ENCODE results near the gene ARL3. TPM values are rescaled to one million over a fixed set of nuclear protein-coding genes. Genes with fewer than 3 reads are reported as not detected.

Gene ARL3
- total and polyA plus RNA-seq, 10 donors: 2.2 to 5.1 (median 4.0) TPM

- H3K4me3 ChIP-seq: no peak overlapping the region
Observed at GRCh38 chr10:102627736-102628293, 86.4 kb downstream of the ARL3 start.

GRCh38 chr10:102627291-102627735 is 86.9 kb downstream of the ARL3 start:
- peak; percentile 35 for DNase-seq
- WGBS, 5 donors: 75 to 82% (median 81%) methylated on average over 11 to 12 of the region's 12 CpGs
- H3K4me1 ChIP-seq: peaks cover 16 to 79% (median 46%) of the 10 kb centered on the region in 6 donors
- no peak for TF ChIP-seq POLR2AphosphoS5 (IDR thresholded peaks at IDR 0.05)
- no peak for TF ChIP-seq POLR2A (IDR thresholded peaks at IDR 0.05)
- no peak for TF ChIP-seq CTCF (IDR thresholded peaks at IDR 0.05 in 8 of 11, conservative IDR thresholded peaks at IDR 0.05 in 3 of 11)
- H3K27ac ChIP-seq: peak overlapping the region; percentile 27 to 86 (median 77)
- H3K36me3 ChIP-seq: peaks cover 0 to 53% (median 8%) of the 10 kb centered on the region in 6 donors
- intact Hi-C loops (cut with DNase I; ENCODE audit: low total_unique reads): no loop called here
- no peaks in the 10 kb centered on the region for H3K9me3 ChIP-seq
- no peak overlapping the region for H3K4me3 ChIP-seq
- no peaks in the 10 kb centered on the region for H3K27me3 ChIP-seq (replicated peaks in 1 of 7)

More at GRCh38 chr10:102627736-102628293, 86.4 kb downstream of the ARL3 start:
- DNase-seq: peak; percentile 69
- intact Hi-C loops (cut with DNase I; ENCODE audit: low total_unique reads): no loop called here
- no peak for TF ChIP-seq POLR2AphosphoS5 (IDR thresholded peaks at IDR 0.05)
- TF ChIP-seq POLR2A (IDR thresholded peaks at IDR 0.05): no peak
- TF ChIP-seq CTCF (IDR thresholded peaks at IDR 0.05 in 8 of 11, conservative IDR thresholded peaks at IDR 0.05 in 3 of 11): no peak
- Histone ChIP-seq H3K27me3 (replicated peaks in 1 of 7) (no peaks in the 10 kb centered on the region), H3K4me1 (peaks cover 21 to 82% (median 49%) of the 10 kb centered on the region in 6 donors), H3K9me3 (no peaks in the 10 kb centered on the region), H3K36me3 (peaks cover 0 to 53% (median 8%) of the 10 kb centered on the region in 6 donors), H3K27ac (peak overlapping the region; percentile 48 to 86 (median 77))
- WGBS, 5 donors: 53 to 76% (median 70%) methylated on average over 7 to 9 of the region's 9 CpGs

- WGBS, 5 donors: 62 to 73% (median 72%) methylated on average over 10 of the region's 10 CpGs
- peak; percentile 65 for DNase-seq
- H3K9me3 ChIP-seq: no peaks in the 10 kb centered on the region
- peaks cover 13 to 79% (median 49%) of the 10 kb centered on the region in 6 donors for H3K4me1 ChIP-seq
- H3K4me3 ChIP-seq: no peak overlapping the region
- TF ChIP-seq POLR2AphosphoS5 (IDR thresholded peaks at IDR 0.05): no peak
- no peak for TF ChIP-seq CTCF (IDR thresholded peaks at IDR 0.05 in 8 of 11, conservative IDR thresholded peaks at IDR 0.05 in 3 of 11)
- TF ChIP-seq POLR2A (IDR thresholded peaks at IDR 0.05): no peak
- peak overlapping the region in 7 of 8 donors; percentile 54 to 86 (median 75) for H3K27ac ChIP-seq
- peaks cover 0 to 55% (median 8%) of the 10 kb centered on the region in 6 donors for H3K36me3 ChIP-seq
- H3K27me3 ChIP-seq (replicated peaks in 1 of 7): no peaks in the 10 kb centered on the region
- intact Hi-C loops (cut with DNase I; ENCODE audit: low total_unique reads): no loop called here
Observed at GRCh38 chr10:102626026-102626685, 88.0 kb downstream of the ARL3 start.
